H1 (cell line): Measurements from ENCODE around the gene HPS5. TPM values are rescaled to one million over a fixed set of nuclear protein-coding genes. Genes with fewer than 3 reads are reported as not detected.

Source experiments
- CTCF ChIA-PET: fragments of 300-600 bp; sonication (Branson Sonifier 250); formaldehyde crosslinking; loops from one replicate; lab custom pipeline; 2021; ENCODE audit not compliant: partially characterized antibody; lab: Charles Lee
- POLR2A ChIA-PET: fragments of 300-600 bp; sonication (Branson Sonifier 250); formaldehyde crosslinking; loops from one replicate; lab custom pipeline; 2021; ENCODE audit warnings: inconsistent platforms; ENCODE audit not compliant: partially characterized antibody; lab: Charles Lee
- DNase-seq, 2 experiments: peaks; one replicate each; pipeline versions ENCODE4 v3.0.0 to v3.0.0-alpha.2; 2010 to 2022; ENCODE audit warnings: low spot score in 2 of 2, low read depth in 1 of 2, mixed read lengths in 1 of 2
- FAIRE-seq: peaks from 2 replicates; lab custom pipeline; 2011; peaks lifted over from hg19 to GRCh38; lab: Jason Lieb, UNC
- H2AFZ ChIP-seq: 2 replicates; pipeline ENCODE4 v1.8.1; 2012; ENCODE audit warnings: low read length, inconsistent platforms
- H2AK5ac ChIP-seq: 2 replicates; pipeline ENCODE4 v1.6.1; 2013; ENCODE audit warnings: low read depth, low read length
- H2BK120ac ChIP-seq: replicated peaks from 2 replicates; pipeline ENCODE3; 2013; ENCODE audit warnings: low read depth, low read length, inconsistent platforms
- H2BK12ac ChIP-seq: 2 replicates; pipeline ENCODE4 v1.6.1; 2013; ENCODE audit warnings: low read depth, low read length
- H2BK15ac ChIP-seq: 2 replicates; pipeline ENCODE4 v1.6.1; 2013; ENCODE audit warnings: low read length
- H2BK20ac ChIP-seq: 2 replicates; pipeline ENCODE4 v1.6.1; 2013; ENCODE audit warnings: low read length
- H2BK5ac ChIP-seq: 2 replicates; pipeline ENCODE4 v1.6.1; 2013; ENCODE audit warnings: low read depth, low read length
- H3K14ac ChIP-seq: 2 replicates; pipeline ENCODE4 v1.6.1; 2013; ENCODE audit warnings: inconsistent platforms; ENCODE audit not compliant: insufficient read length
- H3K18ac ChIP-seq: 2 replicates; pipeline ENCODE4 v1.6.1; 2013; ENCODE audit warnings: low read length; ENCODE audit errors: extremely low read depth
- H3K23ac ChIP-seq: 2 replicates; pipeline ENCODE4 v1.6.1; 2013; ENCODE audit warnings: inconsistent platforms; ENCODE audit not compliant: insufficient read length
- H3K23me2 ChIP-seq: 2 replicates; pipeline ENCODE4 v1.6.1; 2013; ENCODE audit warnings: low read depth, low read length
- H3K27ac ChIP-seq: 2 replicates; pipeline ENCODE4 v1.6.1; 2011; ENCODE audit warnings: low read depth, low read length, inconsistent platforms
- H3K27me3 ChIP-seq, 4 experiments: replicated peaks in 1 of 4; 1 replicate in 1 of 4; 2 replicates in 3 of 4; pipeline versions ENCODE4 v1.6.1 to v1.8.1; 2011 to 2013; ENCODE audit warnings: low read length in 3 of 4, mild to moderate bottlenecking in 3 of 4, inconsistent platforms in 2 of 4, mixed read lengths in 2 of 4, moderate library complexity in 1 of 4; ENCODE audit not compliant: control insufficient read depth in 3 of 4, insufficient read depth in 3 of 4; ENCODE audit errors: extremely low read depth in 1 of 4
- H3K36me3 ChIP-seq, 4 experiments: 2 replicates each; pipeline versions ENCODE4 v1.6.1 to v1.8.1; 2011 to 2013; ENCODE audit warnings: mild to moderate bottlenecking in 4 of 4, low read length in 3 of 4, moderate library complexity in 2 of 4, control low read depth in 1 of 4, inconsistent platforms in 1 of 4; ENCODE audit not compliant: insufficient read depth in 4 of 4, control insufficient read depth in 2 of 4
- H3K4ac ChIP-seq: replicated peaks from 2 replicates; pipeline ENCODE3; 2013; ENCODE audit warnings: low read length, low read depth, mixed read lengths, inconsistent platforms; ENCODE audit not compliant: insufficient read length
- H3K4me1 ChIP-seq, 4 experiments: replicated peaks in 1 of 4; 1 replicate in 1 of 4; 2 replicates in 3 of 4; pipeline versions ENCODE4 v1.6.1 to v1.8.1; 2011 to 2013; ENCODE audit warnings: low read length in 3 of 4, inconsistent platforms in 2 of 4, mixed read lengths in 1 of 4; ENCODE audit not compliant: insufficient read depth in 4 of 4, control insufficient read depth in 3 of 4
- H3K4me2 ChIP-seq, 2 experiments: 2 replicates each; pipeline versions ENCODE4 v1.6.1 to v1.8.1; 2011 to 2013; ENCODE audit warnings: low read depth in 2 of 2, low read length in 2 of 2, control low read depth in 1 of 2, inconsistent platforms in 1 of 2, mild to moderate bottlenecking in 1 of 2; ENCODE audit not compliant: insufficient read depth in 1 of 2
- H3K4me3 ChIP-seq, 4 experiments: fragments of 200-600, 300-600 bp in 1 of 4; sonication (generic), shearing (Covaris generic), sonication (Bioruptor Twin) in 1 of 4; 2 replicates each; pipeline versions ENCODE4 v1.5.1 to v1.8.1; 2011 to 2016; ENCODE audit warnings: low read length in 4 of 4, low read depth in 3 of 4, control low read depth in 2 of 4, inconsistent platforms in 2 of 4, mild to moderate bottlenecking in 2 of 4, mixed read lengths in 1 of 4, moderate library complexity in 1 of 4; ENCODE audit not compliant: insufficient read depth in 2 of 4; ENCODE audit errors: extremely low read depth in 1 of 4
- H3K56ac ChIP-seq: replicated peaks from 2 replicates; pipeline ENCODE3; 2013; ENCODE audit warnings: low read depth, mild to moderate bottlenecking, mixed read lengths, low read length, inconsistent platforms; ENCODE audit not compliant: insufficient read length
- H3K79me1 ChIP-seq: 2 replicates; pipeline ENCODE4 v1.6.1; 2013; ENCODE audit warnings: low read depth, low read length, control low read depth
- H3K79me2 ChIP-seq, 2 experiments: 2 replicates each; pipeline versions ENCODE4 v1.6.1 to v1.8.1; 2012 to 2013; ENCODE audit warnings: low read length in 2 of 2, mild to moderate bottlenecking in 2 of 2, inconsistent platforms in 1 of 2; ENCODE audit not compliant: insufficient read depth in 2 of 2, control insufficient read depth in 1 of 2
- H3K9ac ChIP-seq, 4 experiments: replicated peaks in 1 of 4; 1 replicate in 1 of 4; 2 replicates in 3 of 4; pipeline versions ENCODE4 v1.6.1 to v1.8.1; 2011 to 2013; ENCODE audit warnings: low read depth in 3 of 4, low read length in 3 of 4, control low read depth in 2 of 4, mild to moderate bottlenecking in 2 of 4, moderate library complexity in 2 of 4, inconsistent platforms in 1 of 4; ENCODE audit errors: extremely low read depth in 1 of 4
- H3K9me3 ChIP-seq, 2 experiments: 2 replicates each; pipeline versions ENCODE4 v1.6.1 to v1.8.1; 2012 to 2013; ENCODE audit warnings: mild to moderate bottlenecking in 2 of 2, moderate library complexity in 2 of 2, control low read depth in 1 of 2, inconsistent platforms in 1 of 2, low read depth in 1 of 2, low read length in 1 of 2, mixed read lengths in 1 of 2; ENCODE audit not compliant: insufficient read depth in 2 of 2
- H4K20me1 ChIP-seq, 2 experiments: replicated peaks in 1 of 2; 2 replicates each; pipeline versions ENCODE3 to v1.8.1; 2011 to 2013; ENCODE audit warnings: inconsistent platforms in 2 of 2, low read length in 2 of 2, mild to moderate bottlenecking in 1 of 2; ENCODE audit not compliant: insufficient read depth in 2 of 2, control insufficient read depth in 1 of 2
- H4K5ac ChIP-seq: 2 replicates; pipeline ENCODE4 v1.6.1; 2013; ENCODE audit warnings: low read length, low read depth, mixed read lengths, inconsistent platforms; ENCODE audit not compliant: insufficient read length
- H4K8ac ChIP-seq: 2 replicates; pipeline ENCODE4 v1.8.0; 2013; ENCODE audit warnings: mild to moderate bottlenecking, moderate library complexity, low read length, inconsistent platforms; ENCODE audit not compliant: insufficient read depth; ENCODE audit errors: extremely low read depth
- H4K91ac ChIP-seq: replicated peaks from 2 replicates; pipeline ENCODE3; 2013; ENCODE audit warnings: low read length, mixed read lengths, inconsistent platforms; ENCODE audit not compliant: insufficient read length
- ATF2 ChIP-seq: IDR thresholded peaks from 2 replicates; pipeline ENCODE4 v1.6.1; 2012; ENCODE audit warnings: low read length, inconsistent platforms
- CBX8 ChIP-seq: fragments of 300-800, 300-1000 bp; sonication (generic); IDR thresholded peaks from 2 replicates; pipeline ENCODE4 v1.7.1; 2016; ENCODE audit warnings: low read depth, low read length, borderline replicate concordance
- CHD2 ChIP-seq: IDR thresholded peaks from 2 replicates; pipeline ENCODE4 v1.6.1; 2012; ENCODE audit warnings: low read length, improper control_type of control experiment
- CREB1 ChIP-seq: IDR thresholded peaks from 2 replicates; pipeline ENCODE4 v1.6.1; 2012; ENCODE audit warnings: inconsistent platforms
- CTBP2 ChIP-seq: IDR thresholded peaks from 2 replicates; pipeline ENCODE4 v1.7.0; 2011; ENCODE audit warnings: borderline replicate concordance, mild to moderate bottlenecking, moderate library complexity, mixed read lengths, low read length; ENCODE audit not compliant: insufficient read depth, insufficient read length
- E2F6 ChIP-seq: IDR thresholded peaks from 2 replicates; pipeline ENCODE4 v1.6.1; 2012; ENCODE audit warnings: inconsistent platforms
- SP4 ChIP-seq: IDR thresholded peaks from 2 replicates; pipeline ENCODE4 v1.6.1; 2012; ENCODE audit warnings: low read length, inconsistent platforms
- TEAD4 ChIP-seq: IDR thresholded peaks from 2 replicates; pipeline ENCODE4 v1.6.1; 2012; ENCODE audit warnings: low read depth, low read length, inconsistent platforms, mixed read lengths
- USF2 ChIP-seq: IDR thresholded peaks from 2 replicates; pipeline ENCODE4 v1.6.1; 2011; ENCODE audit warnings: low read length, improper control_type of control experiment
- YY1 ChIP-seq: IDR thresholded peaks from 2 replicates; pipeline ENCODE4 v1.6.1; 2011; ENCODE audit warnings: low read depth, mild to moderate bottlenecking, low read length
- WGBS, 2 experiments: shearing (Covaris generic) in 1 of 2; methylation state at CpG; one replicate each; pipeline versions ENCODE4 v1.1.6 to v1.1.7; 2013 to 2015; ENCODE audit warnings: low lambda C conversion rate in 2 of 2, mixed read lengths in 2 of 2, inconsistent platforms in 1 of 2, low coverage in 1 of 2, missing lambda C conversion rate in 1 of 2; ENCODE audit not compliant: insufficient replicate concordance in 2 of 2, insufficient coverage in 1 of 2, insufficient read length in 1 of 2; ENCODE audit errors: extremely low coverage in 1 of 2, missing lambda C conversion rate in 1 of 2; 5-methylcytosine and 5-hydroxymethylcytosine counted together
- polyA plus RNA-seq, 7 experiments: library from polyadenylated mRNA; depleted of rRNA in 3 of 7; stranded (reverse) in 5 of 7; unstranded in 2 of 7; fragments of >200 nt in 5 of 7; fragments of 200-250 nt in 2 of 7; gene quantifications; 1 replicate in 5 of 7; 2 replicates in 1 of 7; 4 replicates in 1 of 7; pipeline versions ENCODE4 v1.2.1 to v1.2.3, GENCODE V29; 2011 to 2013; ENCODE audit warnings: missing spikeins in 2 of 7, mixed read lengths in 2 of 7
- total RNA-seq: library from RNA; stranded (reverse); fragmentation: NEBNext Ultra II Directional; extraction: Animal tissue kit (Norgen Biotek cat#: 25700); gene quantifications from 2 replicates; pipeline ENCODE4 v1.2.1, GENCODE V29; 2021

Gene HPS5
- total and polyA plus RNA-seq, 2 of the 8 experiments (the other 6 are each of a cell fraction or from before 2014, with no cell fraction given) = 5.0 to 18.5 TPM

- Histone ChIP-seq H2BK20ac (no peak overlapping the region), H4K20me1 (no peaks in the 10 kb centered on the region), H2BK12ac (no peak overlapping the region), H3K23me2 (no peaks in the 10 kb centered on the region), H2BK120ac (no peak overlapping the region), H4K8ac (no peak overlapping the region), H3K4me1 (no peaks in the 10 kb centered on the region; a peak in 1 of 7 replicates), H3K18ac (no peak overlapping the region), H3K79me2 (no peaks in the 10 kb centered on the region), H3K4ac (no peak overlapping the region), H2AFZ (no peak overlapping the region), H2AK5ac (no peak overlapping the region), H3K56ac (no peak overlapping the region), H3K27ac (no peak overlapping the region), H4K5ac (no peak overlapping the region), H3K4me3 (no peak overlapping the region), H3K79me1 (no peaks in the 10 kb centered on the region), H3K36me3 (peaks cover 8 to 57% (median 33%) of the 10 kb centered on the region in 4 experiments), H2BK5ac (no peak overlapping the region), H3K14ac (no peak overlapping the region), H4K91ac (no peak overlapping the region), H3K4me2 (no peak overlapping the region), H3K23ac (no peak overlapping the region), H3K9ac (no peak overlapping the region), H3K27me3 (no peaks in the 10 kb centered on the region), H2BK15ac (no peak overlapping the region), H3K9me3 (no peaks in the 10 kb centered on the region; a peak in 1 of 4 replicates)
- FAIRE-seq (no peak), DNase-seq (no peak)
- POLR2A ChIA-PET = interaction anchor here (0.6 kb wide), 1 partner anchor 221 kb away, joined by 3 read pairs; no protein-coding TSS in a partner anchor
- CTCF ChIA-PET = interaction anchor here (0.6 to 1.8 kb wide), 7 partner anchors 35 to 977 kb away, joined by 3 to 7 read pairs (median 4); no protein-coding TSS in a partner anchor
- WGBS, 2 experiments = 87% methylated on average over 4 of the region's 4 CpGs; no CpG with 5 or more reads in 1 of the 2 experiments
- TF ChIP-seq CBX8 (no peak), TEAD4 (no peak), CHD2 (no peak), CREB1 (no peak), YY1 (no peak), CTBP2 (no peak), USF2 (no peak), SP4 (no peak), E2F6 (no peak), ATF2 (no peak)
Measured at GRCh38 chr11:18280438-18281045, 41.4 kb downstream of the HPS5 start.
